MM.1S (cell line): ENCODE measurements around the gene RBBP8.

Experiments used
- DNase-seq: peaks from one replicate; pipeline ENCODE4 v3.0.0-alpha.2; 2015
- H2AFZ ChIP-seq: fragments of 300-600 bp; sonication (generic); 2 replicates; pipeline ENCODE4 v1.6.0; 2016; ENCODE audit warnings: antibody characterized with exemption, low read length
- H3F3A ChIP-seq: fragments of 300-600 bp; sonication (generic); 2 replicates; pipeline ENCODE4 v1.6.1; 2016; ENCODE audit warnings: mild to moderate bottlenecking, antibody characterized with exemption, low read length, moderate library complexity, mixed read lengths; ENCODE audit not compliant: insufficient read depth
- H3K27ac ChIP-seq: fragments of 300-600 bp; sonication (generic); 2 replicates; pipeline ENCODE4 v1.5.1; 2016; ENCODE audit warnings: mild to moderate bottlenecking, low read length
- H3K27me3 ChIP-seq: fragments of 300-600 bp; sonication (generic); replicated peaks from 2 replicates; pipeline ENCODE4 v1.6.0; 2016; ENCODE audit warnings: low read length; ENCODE audit not compliant: insufficient read depth
- H3K36me3 ChIP-seq: fragments of 300-600 bp; sonication (generic); replicated peaks from 2 replicates; pipeline ENCODE4 v1.6.1; 2016; ENCODE audit warnings: mild to moderate bottlenecking, low read length, mixed read lengths; ENCODE audit not compliant: insufficient read depth
- H3K4me1 ChIP-seq: fragments of 300-600 bp; sonication (generic); 2 replicates; pipeline ENCODE4 v1.6.1; 2016; ENCODE audit warnings: low read length, mixed read lengths
- H3K4me2 ChIP-seq: fragments of 300-600 bp; sonication (generic); 2 replicates; pipeline ENCODE4 v1.6.0; 2016; ENCODE audit warnings: low read depth, low read length
- H3K4me3 ChIP-seq: fragments of 300-600 bp; sonication (generic); 2 replicates; pipeline ENCODE4 v1.5.1; 2016; ENCODE audit warnings: low read length, mixed read lengths
- H3K79me2 ChIP-seq: fragments of 300-600 bp; sonication (generic); 2 replicates; pipeline ENCODE4 v1.6.1; 2016; ENCODE audit warnings: mixed run types, low read length, mixed read lengths
- H3K9ac ChIP-seq: fragments of 300-600 bp; sonication (generic); 2 replicates; pipeline ENCODE4 v1.6.1; 2016; ENCODE audit warnings: low read length, mixed read lengths
- H3K9me2 ChIP-seq: fragments of 300-600 bp; sonication (generic); replicated peaks from 2 replicates; pipeline ENCODE4 v1.6.1; 2016; ENCODE audit warnings: mild to moderate bottlenecking, low read length, mixed read lengths; ENCODE audit not compliant: insufficient read depth
- H3K9me3 ChIP-seq: fragments of 300-600 bp; sonication (generic); replicated peaks from 2 replicates; pipeline ENCODE4 v1.6.1; 2016; ENCODE audit warnings: mild to moderate bottlenecking, low read length, mixed read lengths; ENCODE audit not compliant: insufficient read depth
- H4K20me1 ChIP-seq: fragments of 300-600 bp; sonication (generic); 2 replicates; pipeline ENCODE4 v1.6.1; 2016; ENCODE audit warnings: mild to moderate bottlenecking, low read length, moderate library complexity, mixed read lengths; ENCODE audit not compliant: insufficient read depth
- EZH2 ChIP-seq: fragments of 300-600 bp; sonication (generic); optimal IDR thresholded peaks from 2 replicates; pipeline ENCODE3; 2017; ENCODE audit warnings: low read depth, mild to moderate bottlenecking, antibody characterized with exemption, low read length, mixed read lengths
- EZH2phosphoT487 ChIP-seq: fragments of 300-600 bp; sonication (generic); IDR thresholded peaks from 2 replicates; pipeline ENCODE4 v1.6.1; 2018; ENCODE audit warnings: antibody characterized with exemption, low read length
- TF ChIP-seq, protein P1 (sequence below): fragments of 300-600 bp; sonication (generic); IDR thresholded peaks from 2 replicates; pipeline ENCODE4 v1.5.1; 2016; ENCODE audit warnings: antibody characterized with exemption, low read length, mixed read lengths

Gene RBBP8

DNA sequence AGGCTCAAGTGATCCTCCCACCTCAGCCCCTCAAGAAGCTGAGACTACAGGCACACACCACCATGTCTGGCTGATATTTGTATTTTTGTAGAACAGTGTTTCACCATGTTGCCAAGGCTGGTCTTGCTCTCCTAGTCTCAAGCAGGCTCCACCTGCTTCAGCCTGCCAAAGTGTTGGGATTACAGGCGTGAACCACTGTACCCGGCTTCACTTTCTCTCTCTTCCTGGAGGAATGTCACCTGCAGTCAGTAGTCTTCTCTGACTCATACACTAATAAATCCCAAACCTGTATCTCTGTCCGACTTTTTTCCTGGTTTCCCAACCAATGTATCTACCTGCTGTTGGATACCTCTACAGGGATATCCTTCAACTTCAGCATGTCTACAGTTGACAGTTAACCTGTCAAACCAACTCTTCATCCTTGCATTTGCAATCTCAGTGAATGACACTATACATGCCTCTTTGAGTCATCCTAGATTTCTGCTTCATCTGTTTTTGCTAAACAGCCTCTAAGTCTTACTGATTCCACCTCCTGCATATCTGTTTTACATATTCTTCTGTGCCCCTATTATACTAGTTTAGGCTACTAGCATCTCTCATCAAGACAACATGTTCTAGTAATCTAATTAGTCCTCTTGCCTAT lies 54.5 kb downstream of the RBBP8 start:
- Histone ChIP-seq H3K36me3 (peaks cover 4% of the 10 kb centered on the region; the same call in 1 of the 2 replicates), H3K4me2 (peak overlapping the region; percentile 38; the same call in 1 of the 2 replicates)
- TF ChIP-seq EZH2phosphoT487 (no peak), EZH2 (no peak)
- TF ChIP-seq, protein P1, sequence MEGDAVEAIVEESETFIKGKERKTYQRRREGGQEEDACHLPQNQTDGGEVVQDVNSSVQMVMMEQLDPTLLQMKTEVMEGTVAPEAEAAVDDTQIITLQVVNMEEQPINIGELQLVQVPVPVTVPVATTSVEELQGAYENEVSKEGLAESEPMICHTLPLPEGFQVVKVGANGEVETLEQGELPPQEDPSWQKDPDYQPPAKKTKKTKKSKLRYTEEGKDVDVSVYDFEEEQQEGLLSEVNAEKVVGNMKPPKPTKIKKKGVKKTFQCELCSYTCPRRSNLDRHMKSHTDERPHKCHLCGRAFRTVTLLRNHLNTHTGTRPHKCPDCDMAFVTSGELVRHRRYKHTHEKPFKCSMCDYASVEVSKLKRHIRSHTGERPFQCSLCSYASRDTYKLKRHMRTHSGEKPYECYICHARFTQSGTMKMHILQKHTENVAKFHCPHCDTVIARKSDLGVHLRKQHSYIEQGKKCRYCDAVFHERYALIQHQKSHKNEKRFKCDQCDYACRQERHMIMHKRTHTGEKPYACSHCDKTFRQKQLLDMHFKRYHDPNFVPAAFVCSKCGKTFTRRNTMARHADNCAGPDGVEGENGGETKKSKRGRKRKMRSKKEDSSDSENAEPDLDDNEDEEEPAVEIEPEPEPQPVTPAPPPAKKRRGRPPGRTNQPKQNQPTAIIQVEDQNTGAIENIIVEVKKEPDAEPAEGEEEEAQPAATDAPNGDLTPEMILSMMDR, result no peak

DNA sequence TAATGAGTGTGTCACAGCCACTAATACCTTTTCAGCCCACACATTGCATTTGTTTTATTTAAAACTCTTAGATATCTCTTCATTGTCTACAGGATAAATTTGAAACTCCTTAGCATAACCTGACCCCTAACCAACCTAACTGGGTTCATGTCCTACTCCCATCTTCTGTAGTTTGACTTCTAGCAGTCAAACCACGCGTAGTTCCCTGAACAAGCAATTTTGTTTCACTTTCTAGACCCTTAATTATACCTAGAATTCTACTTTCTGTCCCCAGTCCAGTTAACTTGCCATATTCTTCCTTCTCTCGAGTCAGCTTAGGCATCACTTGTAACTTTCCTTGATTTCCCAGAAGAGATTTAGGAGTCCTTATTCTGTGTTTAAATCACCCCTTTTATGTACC lies 55.1 kb downstream of the RBBP8 start:
- Histone ChIP-seq H3K9me3 (no peaks in the 10 kb centered on the region), H3K27ac (peak overlapping the region; percentile 10; the same call in 1 of the 2 replicates), H3F3A (0 out of 2 replicates have a peak, but pooled peaks cover 6% of the 10 kb centered on the region), H3K4me3 (no peak overlapping the region), H3K36me3 (peaks cover 4% of the 10 kb centered on the region; the same call in 1 of the 2 replicates), H3K79me2 (no peaks in the 10 kb centered on the region), H4K20me1 (no peaks in the 10 kb centered on the region), H3K9me2 (no peaks in the 10 kb centered on the region), H3K4me2 (peak overlapping the region; percentile 38; the same call in 1 of the 2 replicates), H2AFZ (no peak overlapping the region), H3K27me3 (no peaks in the 10 kb centered on the region), H3K4me1 (peaks cover 33% of the 10 kb centered on the region), H3K9ac (no peak overlapping the region)
- TF ChIP-seq EZH2 (no peak), EZH2phosphoT487 (no peak)
- TF ChIP-seq, protein P1, result no peak
- peak; percentile 55 for DNase-seq

More for the DNA sequence above, 54.5 kb downstream of the RBBP8 start:
- Histone ChIP-seq H3F3A (0 out of 2 replicates have a peak, but pooled peaks cover 6% of the 10 kb centered on the region), H3K4me3 (no peak overlapping the region), H2AFZ (no peak overlapping the region), H3K79me2 (no peaks in the 10 kb centered on the region), H3K9me3 (no peaks in the 10 kb centered on the region), H3K27me3 (no peaks in the 10 kb centered on the region), H3K4me1 (peaks cover 33% of the 10 kb centered on the region), H3K9me2 (no peaks in the 10 kb centered on the region), H3K9ac (no peak overlapping the region), H4K20me1 (no peaks in the 10 kb centered on the region), H3K27ac (peak overlapping the region; percentile 10; the same call in 1 of the 2 replicates)
- no peak for DNase-seq

DNA sequence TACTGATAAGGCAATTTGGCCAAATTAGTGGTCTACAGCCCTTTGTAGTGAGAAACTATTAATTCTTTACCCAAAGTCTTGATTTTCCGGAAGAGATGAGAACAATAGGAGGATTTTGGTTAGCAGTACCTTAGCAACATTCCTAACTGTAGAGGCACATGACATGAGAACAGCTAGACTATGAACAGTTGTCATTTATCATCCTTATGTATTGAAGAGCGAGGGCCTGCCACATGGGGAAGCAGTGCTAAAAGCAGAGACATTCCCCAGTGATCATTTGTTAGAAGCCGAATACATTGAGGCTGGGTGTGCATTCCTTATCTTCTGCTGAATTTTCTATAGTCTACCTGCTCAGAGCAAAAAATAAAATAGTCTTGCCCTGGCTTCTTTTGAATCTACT lies 65.2 kb downstream of the RBBP8 start:
- TF ChIP-seq, protein P1, result no peak
- no peak for TF ChIP-seq EZH2phosphoT487
- no peak for TF ChIP-seq EZH2
- H3K79me2 ChIP-seq, result no peaks in the 10 kb centered on the region
- H3K4me2 ChIP-seq, result no peak overlapping the region
- H3F3A ChIP-seq, result no peaks in the 10 kb centered on the region
- no peaks in the 10 kb centered on the region for H3K9me3 ChIP-seq
- H3K27ac ChIP-seq, result no peak overlapping the region
- H3K4me1 ChIP-seq, result no peaks in the 10 kb centered on the region
- H3K27me3 ChIP-seq, result no peaks in the 10 kb centered on the region
- DNase-seq, result no peak
- no peak overlapping the region for H3K9ac ChIP-seq
- H3K9me2 ChIP-seq, result no peaks in the 10 kb centered on the region
- no peak overlapping the region for H3K4me3 ChIP-seq
- H4K20me1 ChIP-seq, result no peaks in the 10 kb centered on the region
- H3K36me3 ChIP-seq, result no peaks in the 10 kb centered on the region; the same call in 1 of the 2 replicates
- no peak overlapping the region for H2AFZ ChIP-seq
